Panc1 (cell line): ENCODE results near the gene PBXIP1. TPM values are rescaled to one million over a fixed set of nuclear protein-coding genes. Genes with fewer than 3 reads are reported as not detected.

Experiments used
- ATAC-seq: fragments of 200-7000 bp; cut with Tn5 transposase; 2 replicates; pipeline ENCODE4 v1.9.1; 2020; ENCODE audit warnings: mild to moderate bottlenecking, moderate library complexity
- BruUV-seq: library from RNA; stranded (reverse); fragments of 400-500 nt; replicated peaks from 2 replicates; lab custom pipeline; 2021; lab: Mats Ljungman, UMichigan
- CTCF ChIA-PET: fragments of 300-600 bp; sonication (Branson Sonifier 250); formaldehyde crosslinking; loops from one replicate; lab custom pipeline; 2022; ENCODE audit warnings: antibody characterized with exemption; lab: Charles Lee
- POLR2A ChIA-PET: fragments of 300-600 bp; sonication (Branson Sonifier 250); formaldehyde crosslinking; loops from one replicate; lab custom pipeline; 2022; ENCODE audit warnings: antibody characterized with exemption; lab: Charles Lee
- DNase-seq: peaks from one replicate; pipeline ENCODE4 v3.0.0-alpha.2; 2010; ENCODE audit warnings: low read depth, low spot score
- H3K27ac ChIP-seq: 2 replicates; pipeline ENCODE4 v1.5.1; 2011; ENCODE audit warnings: mild to moderate bottlenecking, low read length, inconsistent platforms
- H3K27me3 ChIP-seq: fragments of 200-500 bp; sonication (Bioruptor generic); 2 replicates; pipeline ENCODE4 v1.6.0; 2014; ENCODE audit warnings: low read length, inconsistent platforms; ENCODE audit not compliant: control insufficient read depth, insufficient read depth
- H3K36me3 ChIP-seq: fragments of 200-500 bp; sonication (Bioruptor generic); 2 replicates; pipeline ENCODE4 v1.5.1; 2014; ENCODE audit warnings: inconsistent platforms, mild to moderate bottlenecking, low read length, moderate library complexity; ENCODE audit not compliant: control insufficient read depth, insufficient read depth
- H3K4me1 ChIP-seq: 2 replicates; pipeline ENCODE4 v1.5.1; 2011; ENCODE audit warnings: inconsistent platforms, mild to moderate bottlenecking, low read length, moderate library complexity; ENCODE audit not compliant: control insufficient read depth, insufficient read depth
- H3K4me3 ChIP-seq, 2 experiments: 2 replicates each; pipeline ENCODE4 v1.5.1; 2011 to 2012; ENCODE audit warnings: low read depth in 2 of 2, low read length in 2 of 2, mild to moderate bottlenecking in 2 of 2, inconsistent platforms in 1 of 2, moderate library complexity in 1 of 2
- H3K9me3 ChIP-seq: fragments of 200-500 bp; sonication (Bioruptor generic); 2 replicates; pipeline ENCODE4 v1.5.1; 2014; ENCODE audit warnings: low read depth, mild to moderate bottlenecking, inconsistent platforms, low read length, moderate library complexity; ENCODE audit not compliant: control insufficient read depth, insufficient read depth
- CTCF ChIP-seq: fragments of 450-650 bp; IDR thresholded peaks from 2 replicates; pipeline ENCODE4 v1.5.1; 2017; ENCODE audit warnings: mild to moderate bottlenecking
- POLR2AphosphoS5 ChIP-seq: IDR thresholded peaks from 2 replicates; pipeline ENCODE4 v1.6.1; 2012; ENCODE audit warnings: mild to moderate bottlenecking, low read depth, low read length, moderate library complexity
- REST ChIP-seq, 2 experiments: IDR thresholded peaks; 2 replicates each; pipeline ENCODE4 v1.6.1; 2011 to 2012; ENCODE audit warnings: low read depth in 2 of 2, control low read depth in 1 of 2, low read length in 1 of 2, mild to moderate bottlenecking in 1 of 2, moderate library complexity in 1 of 2; ENCODE audit not compliant: insufficient read depth in 1 of 2
- SIN3A ChIP-seq: IDR thresholded peaks from 2 replicates; pipeline ENCODE4 v1.6.1; 2012; ENCODE audit warnings: low read depth, mild to moderate bottlenecking, low read length, moderate library complexity, borderline replicate concordance; ENCODE audit not compliant: insufficient read depth
- TCF7L2 ChIP-seq: IDR thresholded peaks from 2 replicates; pipeline ENCODE4 v1.6.1; 2011; ENCODE audit warnings: mild to moderate bottlenecking, low read depth, low read length, inconsistent platforms
- in situ Hi-C: cut with HindIII; loops from 2 replicates; pipeline ENCODE4 v1.10.0; 2016; ENCODE audit warnings: low sequenced_read_pairs, low pct_unique_long_range_greater_than_20kb
- intact Hi-C: fragments of 100-400 bp; cut with micrococcal nuclease; formaldehyde crosslinking; loops from one replicate; pipeline ENCODE4 v1.10.0; 2022; ENCODE audit not compliant: unreplicated experiment
- total RNA-seq: library from RNA; stranded (reverse); gene quantifications from one replicate; pipeline ENCODE4 v1.2.1, GENCODE V29; 2021; ENCODE audit not compliant: unreplicated experiment

Gene PBXIP1
- total RNA-seq, 1 experiment from 2014 or later, result 40.7 TPM

GRCh38 chr1:154953611-154954038, 2.3 kb downstream of the PBXIP1 start:
- no peak overlapping the region for H3K27ac ChIP-seq
- ChIA-PET CTCF (no interaction called here), POLR2A (interaction anchor here (0.6 kb wide), 1 partner anchor 423 kb away, joined by 6 read pairs; no protein-coding TSS in a partner anchor)
- H3K4me3 ChIP-seq, result no peak overlapping the region
- H3K9me3 ChIP-seq, result no peaks in the 10 kb centered on the region
- no peaks in the 10 kb centered on the region for H3K27me3 ChIP-seq
- intact Hi-C loops (loop anchor here (10.0 kb wide), 1 partner anchor 389 kb away; the partner anchor contains the start of gene CHRNB2), in situ Hi-C loops (no loop called here)
- no peaks in the 10 kb centered on the region for H3K36me3 ChIP-seq
- no peak for DNase-seq
- ATAC-seq, result no peak
- no TSS peak for BruUV-seq
- peaks cover 27% of the 10 kb centered on the region for H3K4me1 ChIP-seq
- TF ChIP-seq POLR2AphosphoS5, result no peak
- TF ChIP-seq SIN3A, result no peak
- TF ChIP-seq TCF7L2, result no peak
- no peak for TF ChIP-seq REST (IDR thresholded peaks at IDR 0.05; ENCODE audit: insufficient read depth in 1 of 2, low read depth in 2 of 2, low read length in 1 of 2)

- H3K4me3 ChIP-seq, result no peak overlapping the region
- ATAC-seq (no peak), DNase-seq (no peak)
- CTCF ChIA-PET, result no interaction called here
- no peaks in the 10 kb centered on the region for H3K9me3 ChIP-seq
- POLR2A ChIA-PET, result no interaction called here
- H3K4me1 ChIP-seq, result peaks cover 23% of the 10 kb centered on the region
- TF ChIP-seq TCF7L2 (no peak), POLR2AphosphoS5 (no peak), CTCF (no peak), SIN3A (no peak), REST (IDR thresholded peaks at IDR 0.05; ENCODE audit: insufficient read depth in 1 of 2, low read depth in 2 of 2, low read length in 1 of 2) (no peak)
- no TSS peak for BruUV-seq
- in situ Hi-C loops (no loop called here), intact Hi-C loops (loop anchor here (10.0 kb wide), 1 partner anchor 388 kb away; the partner anchor contains the start of gene CHRNB2)
- no peaks in the 10 kb centered on the region for H3K36me3 ChIP-seq
- no peaks in the 10 kb centered on the region for H3K27me3 ChIP-seq
- H3K27ac ChIP-seq, result no peak overlapping the region
These were observed 3.2 kb downstream of the PBXIP1 start for GRCh38 chr1:154952664-154953063.
